ENCODE measurements around the gene ADPRM.

The ADPRM gene

DNA sequence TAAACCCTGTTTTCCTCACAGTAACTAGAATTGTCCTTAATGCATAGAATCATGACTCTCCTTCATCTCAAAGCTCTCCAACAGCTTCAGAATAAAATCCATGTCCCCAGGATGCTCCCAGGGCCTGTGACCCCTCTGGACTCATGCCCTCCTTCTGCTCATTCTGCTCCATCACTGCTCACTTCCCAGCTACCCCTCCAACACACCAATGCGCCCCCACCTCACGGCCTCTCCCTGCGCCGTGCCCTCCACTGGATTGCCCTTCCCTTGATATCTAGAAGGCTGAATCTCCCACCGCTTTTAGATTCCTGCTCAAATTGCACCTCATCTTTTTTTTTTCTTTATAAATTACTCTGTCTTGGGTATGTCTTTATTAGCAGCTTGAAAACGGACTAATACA, 45.0 kb downstream of the ADPRM start:
- no peak for DNase-seq

- DNase-seq: no peak
These were observed 46.1 kb downstream of the ADPRM start for GRCh38 chr17:10743316-10744009.

GRCh38 chr17:10744501-10745000, 47.2 kb downstream of the ADPRM start:
- DNase-seq: no peak

GRCh38 chr17:10745231-10745630, 47.8 kb downstream of the ADPRM start:
- DNase-seq: no peak

- DNase-seq: no peak
These were observed 51.3 kb downstream of the ADPRM start for GRCh38 chr17:10748531-10749181.

DNA sequence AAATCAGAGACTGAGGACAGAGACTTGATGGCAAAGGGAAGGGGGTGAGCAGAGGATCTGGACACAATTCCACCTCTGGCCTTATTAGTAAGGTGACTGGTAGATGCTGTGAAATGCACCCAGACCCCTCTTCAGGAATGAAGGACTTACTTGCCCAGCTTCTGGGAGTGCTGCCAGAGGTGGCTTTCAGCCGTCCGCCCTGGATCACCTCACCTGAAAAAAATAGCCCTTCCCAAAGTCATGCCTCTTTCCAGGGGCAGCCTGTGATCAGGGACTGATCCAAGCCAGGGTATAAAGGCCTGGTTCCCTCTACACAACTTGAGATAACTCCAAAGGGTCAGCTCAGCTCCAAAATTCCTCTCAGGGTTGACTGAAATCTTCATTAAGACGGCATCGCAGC, 52.8 kb downstream of the ADPRM start:
- DNase-seq: no peak

GRCh38 chr17:10751563-10751962, 54.2 kb downstream of the ADPRM start:
- no peak for DNase-seq

DNA sequence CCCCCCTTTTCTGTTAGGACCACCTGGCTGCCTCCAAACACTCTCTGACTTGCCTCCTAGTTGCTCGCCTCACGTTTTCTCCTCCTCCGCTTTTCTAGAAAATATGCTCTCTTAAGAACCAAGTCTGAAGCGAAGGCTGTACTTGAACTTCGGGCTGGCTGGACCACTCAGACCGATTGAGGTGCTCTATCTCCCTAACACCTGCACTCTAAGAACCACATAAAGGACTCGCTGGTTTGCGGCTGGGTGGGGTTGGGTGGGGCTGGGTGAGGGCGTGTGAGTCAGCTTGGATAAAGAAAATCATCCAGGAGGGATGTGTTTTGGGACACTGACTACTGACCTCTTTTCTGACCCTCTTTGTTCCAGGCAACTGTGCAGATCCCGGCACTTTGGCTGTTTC, 55.3 kb downstream of the ADPRM start:
- no peak for DNase-seq

- DNase-seq: peak; percentile 25
These were observed 56.7 kb downstream of the ADPRM start for GRCh38 chr17:10754109-10754508.

DNA sequence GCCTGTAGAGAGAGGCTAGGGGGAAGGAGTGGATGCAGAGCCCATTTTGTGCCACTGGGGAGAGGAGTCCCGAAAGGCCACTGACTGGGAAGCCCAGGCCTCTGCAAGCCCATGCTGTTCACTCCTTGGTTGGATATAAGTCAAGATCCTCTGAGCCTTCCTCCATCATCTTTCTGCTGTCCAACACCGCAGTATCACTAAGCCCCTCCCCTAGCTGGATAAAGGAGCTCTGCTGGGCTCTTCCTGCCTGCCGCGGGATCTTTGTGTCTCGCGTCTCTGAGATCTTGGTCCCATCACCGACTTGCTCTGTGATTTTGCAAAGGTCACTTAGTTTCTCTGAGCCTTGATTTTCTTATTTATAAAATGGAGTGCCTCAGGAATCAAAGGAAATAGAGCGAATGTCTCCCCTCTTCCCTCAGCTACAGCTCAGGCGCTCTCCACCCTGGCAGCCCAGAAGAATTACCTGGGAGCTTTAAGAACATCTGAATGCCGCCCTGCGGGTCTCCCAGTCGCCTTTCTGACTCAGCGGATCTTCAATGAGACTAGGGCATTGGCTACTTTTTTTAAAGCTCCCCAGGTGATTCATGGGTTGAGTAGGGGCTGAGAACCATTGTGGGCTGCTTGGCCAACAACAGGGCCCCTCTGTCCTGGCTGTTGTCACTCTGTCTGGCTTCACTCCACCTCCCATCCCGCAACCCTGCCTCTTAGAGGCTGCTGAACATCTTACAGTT, 57.6 kb downstream of the ADPRM start:
- DNase-seq: no peak

GRCh38 chr17:10755592-10756127, 58.3 kb downstream of the ADPRM start:
- no peak for DNase-seq

- no peak for DNase-seq
These were observed 58.8 kb downstream of the ADPRM start for GRCh38 chr17:10756185-10756584.

- no peak for DNase-seq
These were observed 59.2 kb downstream of the ADPRM start for GRCh38 chr17:10756619-10757018.

GRCh38 chr17:10757067-10757466, 59.7 kb downstream of the ADPRM start:
- DNase-seq: no peak

DNA sequence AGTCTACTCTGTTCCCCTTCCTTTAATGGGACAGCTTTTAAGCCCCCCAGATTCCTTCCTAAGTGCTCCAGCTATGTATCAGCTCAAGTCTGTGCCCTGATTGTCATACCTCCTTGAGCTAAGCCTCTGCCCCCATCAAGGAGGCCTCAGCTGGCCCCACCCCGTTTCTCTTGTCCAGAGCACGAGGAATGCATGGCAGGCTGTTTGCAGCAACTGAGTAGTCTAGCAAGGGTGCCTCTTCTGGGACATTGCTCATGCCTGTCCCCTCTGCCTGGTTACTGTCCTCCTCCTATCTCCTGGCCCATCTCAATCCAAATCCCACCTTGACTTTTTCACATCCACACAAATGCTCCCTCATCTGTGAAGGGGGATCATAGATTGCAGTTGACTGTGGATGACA, 60.3 kb downstream of the ADPRM start:
- no peak for DNase-seq

DNA sequence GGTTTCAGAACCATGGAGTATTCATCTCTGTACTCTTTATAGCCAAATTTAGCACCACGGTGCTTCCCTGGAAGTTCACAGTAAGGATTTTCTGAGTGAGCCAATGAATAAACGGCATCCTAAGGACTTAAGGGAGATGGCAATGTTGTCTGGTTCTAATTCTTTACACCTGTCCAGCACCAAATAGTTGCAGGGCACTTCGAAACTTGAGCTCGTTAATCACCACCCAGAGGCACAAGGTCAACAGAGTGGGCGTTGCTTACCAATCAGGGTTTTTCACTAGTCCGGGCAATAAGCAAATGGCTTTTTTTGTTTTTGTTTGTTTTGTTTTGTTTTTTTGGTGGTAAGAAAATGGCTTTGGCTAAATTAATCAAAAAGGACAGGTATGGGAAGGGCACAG, 60.7 kb downstream of the ADPRM start:
- no peak for DNase-seq
